OCI-LY1 (cell line): ENCODE results near the gene TRABD2B.
"Not testable (repeated sequence)": the region's sequence is repeated elsewhere in the genome, so short reads cannot be mapped to it uniquely, and the experiment has no call there.

ENCODE experiments used
- H2AFZ ChIP-seq: fragments of 200-600 bp; sonication (generic), shearing (Covaris generic); 2 replicates; pipeline ENCODE4 v1.6.0; 2014; ENCODE audit warnings: antibody characterized with exemption, mild to moderate bottlenecking, low read length
- H3F3A ChIP-seq: fragments of 200-600 bp; sonication (generic), shearing (Covaris generic); 2 replicates; pipeline ENCODE4 v1.6.0; 2014; ENCODE audit warnings: mild to moderate bottlenecking, antibody characterized with exemption, low read length, moderate library complexity; ENCODE audit not compliant: insufficient read depth
- H3K27ac ChIP-seq: fragments of 200-600 bp; sonication (generic); 2 replicates; pipeline ENCODE4 v1.5.1; 2014; ENCODE audit warnings: low read length, mixed run types, mild to moderate bottlenecking, low read depth; ENCODE audit not compliant: poor library complexity, severe bottlenecking
- H3K27me3 ChIP-seq: fragments of 200-600 bp; sonication (generic); 2 replicates; pipeline ENCODE4 v1.6.0; 2014; ENCODE audit warnings: antibody characterized with exemption, mild to moderate bottlenecking, low read length, moderate library complexity; ENCODE audit not compliant: insufficient read depth
- H3K36me3 ChIP-seq: fragments of 200-600 bp; sonication (generic); 2 replicates; pipeline ENCODE4 v1.6.1; 2014; ENCODE audit warnings: mild to moderate bottlenecking, antibody characterized with exemption, low read length, moderate library complexity, mixed read lengths; ENCODE audit not compliant: insufficient read depth
- H3K4me1 ChIP-seq: fragments of 200-600 bp; sonication (generic); 2 replicates; pipeline ENCODE4 v1.5.1; 2014; ENCODE audit warnings: mild to moderate bottlenecking, low read length, moderate library complexity; ENCODE audit not compliant: insufficient read depth, severe bottlenecking
- H3K4me2 ChIP-seq: fragments of 200-600 bp; sonication (generic), shearing (Covaris generic); 2 replicates; pipeline ENCODE4 v1.6.1; 2014; ENCODE audit warnings: low read length
- H3K4me3 ChIP-seq: fragments of 200-600 bp; sonication (generic); 2 replicates; pipeline ENCODE4 v1.5.1; 2014; ENCODE audit warnings: low read length, low read depth, mild to moderate bottlenecking, mixed read lengths; ENCODE audit not compliant: poor library complexity, severe bottlenecking
- H3K79me2 ChIP-seq: fragments of 200-600 bp; shearing (Covaris generic); 2 replicates; pipeline ENCODE4 v1.6.1; 2016; ENCODE audit warnings: mixed run types, low read length, mixed read lengths; ENCODE audit not compliant: insufficient read depth
- H3K9ac ChIP-seq: fragments of 200-600 bp; sonication (generic), shearing (Covaris generic); 2 replicates; pipeline ENCODE4 v1.6.1; 2014; ENCODE audit warnings: mild to moderate bottlenecking, low read length, mixed read lengths
- H3K9me2 ChIP-seq: fragments of 200-600 bp; sonication (generic), shearing (Covaris generic); 2 replicates; pipeline ENCODE4 v1.6.1; 2014; ENCODE audit warnings: low read depth, mild to moderate bottlenecking, low read length, mixed read lengths
- H3K9me3 ChIP-seq: fragments of 200-600 bp; shearing (Covaris generic); 2 replicates; pipeline ENCODE4 v1.6.1; 2014; ENCODE audit warnings: low read length, mixed read lengths
- H4K20me1 ChIP-seq: fragments of 200-600 bp; sonication (generic), shearing (Covaris generic); 2 replicates; pipeline ENCODE4 v1.6.0; 2016; ENCODE audit warnings: mild to moderate bottlenecking, low read length; ENCODE audit not compliant: insufficient read depth
- EZH2 ChIP-seq: fragments of 200-600 bp; sonication (generic), shearing (Covaris generic); IDR thresholded peaks from 2 replicates; pipeline ENCODE4 v1.8.0; 2017; ENCODE audit warnings: borderline replicate concordance, mixed run types, mild to moderate bottlenecking, antibody characterized with exemption, low read length, moderate library complexity, mixed read lengths
- TF ChIP-seq, protein P1 (sequence below): fragments of 200-600 bp; sonication (generic), shearing (Covaris generic); IDR thresholded peaks from 2 replicates; pipeline ENCODE4 v1.5.1; 2017; ENCODE audit warnings: mild to moderate bottlenecking, antibody characterized with exemption, low read length, moderate library complexity, mixed read lengths

The TRABD2B gene

DNA sequence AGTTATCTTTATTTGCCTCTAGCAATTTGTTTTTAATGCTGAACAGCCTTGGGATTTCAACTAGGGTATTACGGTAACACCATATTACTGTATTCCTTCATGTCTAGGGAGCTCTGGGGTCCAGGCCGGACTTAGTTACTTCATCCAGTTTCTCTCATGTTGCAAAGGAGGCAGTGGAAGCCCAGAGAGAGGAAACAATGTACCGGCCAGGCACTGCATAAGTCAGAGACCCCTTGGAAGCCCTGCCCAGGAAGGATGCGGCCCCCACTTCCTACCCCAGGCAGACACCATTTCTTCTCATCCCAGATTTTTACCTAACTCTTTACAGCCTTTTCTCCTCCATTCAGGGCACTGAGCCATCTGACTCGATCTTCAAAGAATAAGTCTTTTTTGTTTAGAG lies 32.5 kb downstream of the TRABD2B start:
- Histone ChIP-seq H3K9me3 (no peaks in the 10 kb centered on the region), H3K4me1 (no peaks in the 10 kb centered on the region), H3F3A (no peaks in the 10 kb centered on the region), H2AFZ (no peak overlapping the region), H3K4me3 (no peak overlapping the region), H3K9ac (no peak overlapping the region), H3K9me2 (no peaks in the 10 kb centered on the region), H3K79me2 (no peaks in the 10 kb centered on the region), H3K27me3 (no peaks in the 10 kb centered on the region), H3K4me2 (no peak overlapping the region), H3K27ac (no peak overlapping the region), H4K20me1 (no peaks in the 10 kb centered on the region), H3K36me3 (no peaks in the 10 kb centered on the region)
- TF ChIP-seq, protein P1, sequence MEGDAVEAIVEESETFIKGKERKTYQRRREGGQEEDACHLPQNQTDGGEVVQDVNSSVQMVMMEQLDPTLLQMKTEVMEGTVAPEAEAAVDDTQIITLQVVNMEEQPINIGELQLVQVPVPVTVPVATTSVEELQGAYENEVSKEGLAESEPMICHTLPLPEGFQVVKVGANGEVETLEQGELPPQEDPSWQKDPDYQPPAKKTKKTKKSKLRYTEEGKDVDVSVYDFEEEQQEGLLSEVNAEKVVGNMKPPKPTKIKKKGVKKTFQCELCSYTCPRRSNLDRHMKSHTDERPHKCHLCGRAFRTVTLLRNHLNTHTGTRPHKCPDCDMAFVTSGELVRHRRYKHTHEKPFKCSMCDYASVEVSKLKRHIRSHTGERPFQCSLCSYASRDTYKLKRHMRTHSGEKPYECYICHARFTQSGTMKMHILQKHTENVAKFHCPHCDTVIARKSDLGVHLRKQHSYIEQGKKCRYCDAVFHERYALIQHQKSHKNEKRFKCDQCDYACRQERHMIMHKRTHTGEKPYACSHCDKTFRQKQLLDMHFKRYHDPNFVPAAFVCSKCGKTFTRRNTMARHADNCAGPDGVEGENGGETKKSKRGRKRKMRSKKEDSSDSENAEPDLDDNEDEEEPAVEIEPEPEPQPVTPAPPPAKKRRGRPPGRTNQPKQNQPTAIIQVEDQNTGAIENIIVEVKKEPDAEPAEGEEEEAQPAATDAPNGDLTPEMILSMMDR = no peak
- no peak for TF ChIP-seq EZH2

DNA sequence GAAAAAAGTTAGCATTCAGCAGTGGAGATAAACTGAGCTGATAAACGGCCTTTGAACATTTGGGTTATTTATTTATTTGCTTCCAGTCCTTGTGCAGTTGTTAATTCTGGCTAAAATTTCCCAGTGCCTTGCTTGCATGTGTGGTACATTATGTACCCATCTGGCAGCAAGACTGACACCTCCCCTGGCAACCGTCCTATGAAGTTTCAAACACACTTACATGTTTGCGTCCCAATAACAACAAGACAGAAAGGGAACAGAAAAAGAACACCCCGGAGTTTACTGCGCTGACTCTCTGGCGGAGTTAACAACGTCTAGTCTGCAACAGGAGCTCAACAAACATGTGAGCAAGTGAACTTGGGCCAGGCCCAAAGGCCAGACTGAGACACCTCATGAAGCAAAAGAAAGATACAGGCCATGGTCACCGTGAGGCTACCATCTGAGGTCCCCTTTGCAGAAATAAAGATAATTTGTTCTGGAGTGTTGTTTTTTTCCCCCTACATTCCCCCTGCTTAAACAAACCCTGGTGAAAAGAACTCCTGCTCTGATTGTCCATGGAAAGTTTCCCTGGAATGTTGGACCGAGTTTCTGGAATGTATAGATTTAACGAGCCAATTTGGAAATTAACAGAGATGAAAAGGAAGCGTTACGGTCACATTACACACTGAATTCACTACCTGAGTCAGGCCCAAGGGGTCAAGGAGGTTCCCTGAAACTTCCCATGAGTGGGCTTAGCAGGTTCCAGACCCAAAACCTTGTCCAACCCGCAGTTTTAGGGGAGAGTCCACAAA lies 33.4 kb downstream of the TRABD2B start:
- no peak overlapping the region for H2AFZ ChIP-seq
- H3K9me2 ChIP-seq = no peaks in the 10 kb centered on the region

GRCh38 chr1:47962750-47963492 lies 34.3 kb downstream of the TRABD2B start:
- H3K4me2 ChIP-seq = no peak overlapping the region
- H3K27me3 ChIP-seq = no peaks in the 10 kb centered on the region
- no peaks in the 10 kb centered on the region for H3K9me2 ChIP-seq
- H3K27ac ChIP-seq = no peak overlapping the region
- no peaks in the 10 kb centered on the region for H4K20me1 ChIP-seq
- H3F3A ChIP-seq = no peaks in the 10 kb centered on the region
- no peak overlapping the region for H3K4me3 ChIP-seq
- H3K79me2 ChIP-seq = no peaks in the 10 kb centered on the region
- no peak for TF ChIP-seq EZH2
- TF ChIP-seq, protein P1 = no peak
- no peaks in the 10 kb centered on the region for H3K9me3 ChIP-seq
- no peak overlapping the region for H2AFZ ChIP-seq
- no peaks in the 10 kb centered on the region for H3K36me3 ChIP-seq
- H3K9ac ChIP-seq = no peak overlapping the region
- H3K4me1 ChIP-seq = no peaks in the 10 kb centered on the region

More for the DNA sequence above, 33.4 kb downstream of the TRABD2B start:
- Histone ChIP-seq H3F3A (no peaks in the 10 kb centered on the region), H3K4me1 (no peaks in the 10 kb centered on the region), H3K27me3 (no peaks in the 10 kb centered on the region), H3K4me3 (no peak overlapping the region), H3K36me3 (no peaks in the 10 kb centered on the region), H3K27ac (no peak overlapping the region), H3K4me2 (no peak overlapping the region), H3K9ac (no peak overlapping the region), H4K20me1 (no peaks in the 10 kb centered on the region), H3K79me2 (no peaks in the 10 kb centered on the region), H3K9me3 (no peaks in the 10 kb centered on the region)
- TF ChIP-seq, protein P1 = no peak
- no peak for TF ChIP-seq EZH2

GRCh38 chr1:47961835-47962234 lies 35.4 kb downstream of the TRABD2B start:
- not testable (repeated sequence) for H3K4me2 ChIP-seq, H3K9me3 ChIP-seq, H3K36me3 ChIP-seq, H3K27me3 ChIP-seq, H2AFZ ChIP-seq, H3K79me2 ChIP-seq, H3K4me3 ChIP-seq, H3K9me2 ChIP-seq, H4K20me1 ChIP-seq, H3K4me1 ChIP-seq, H3K27ac ChIP-seq, H3F3A ChIP-seq, H3K9ac ChIP-seq

DNA sequence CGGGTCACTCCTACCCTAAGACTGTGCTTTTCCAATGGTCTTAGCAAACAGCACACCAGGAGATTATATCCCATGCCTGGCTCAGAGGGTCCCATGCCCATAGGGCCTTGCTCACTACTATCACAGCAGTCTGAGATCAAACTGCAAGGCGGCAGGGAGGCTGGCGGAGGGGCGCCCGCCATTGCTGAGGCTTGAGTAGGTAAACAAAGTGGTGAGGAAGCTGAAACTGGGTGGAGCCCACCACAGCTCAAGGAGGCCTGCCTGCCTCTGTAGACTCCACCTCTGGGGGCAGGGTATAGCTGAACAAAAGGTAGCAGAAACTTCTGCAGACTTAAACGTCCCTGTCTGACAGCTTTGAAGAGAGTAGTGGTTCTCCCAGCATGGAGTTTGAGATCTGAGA lies 40.7 kb downstream of the TRABD2B start:
- H3K27ac ChIP-seq, H3K4me1 ChIP-seq, H3K4me2 ChIP-seq, H2AFZ ChIP-seq, H4K20me1 ChIP-seq, H3K9ac ChIP-seq, H3K27me3 ChIP-seq, H3K9me2 ChIP-seq, H3K79me2 ChIP-seq, H3F3A ChIP-seq, H3K4me3 ChIP-seq, H3K9me3 ChIP-seq, H3K36me3 ChIP-seq: not testable (repeated sequence)
